ENCODE results near the gene KCMF1.

GRCh38 chr2:85012431-85012830, 41.5 kb downstream of the KCMF1 start:
- TF ChIP-seq ZNF280D (tag by site-specific recombination; IDR thresholded peaks at IDR 0.05) (no peak), ZNF266 (tag by site-specific recombination; IDR thresholded peaks at IDR 0.05; ENCODE audit: low read depth) (no peak), GLI4 (tag by site-specific recombination; IDR thresholded peaks at IDR 0.05) (no peak), ZNF140 (tag by site-specific recombination; IDR thresholded peaks at IDR 0.05) (no peak), ZSCAN30 (tag by site-specific recombination; IDR thresholded peaks at IDR 0.05) (no peak), YY1 (tag by site-specific recombination; IDR thresholded peaks at IDR 0.05) (no peak), ZNF302 (tag by site-specific recombination; IDR thresholded peaks at IDR 0.05; ENCODE audit: low read depth) (no peak)
- TF ChIP-seq, protein P1, sequence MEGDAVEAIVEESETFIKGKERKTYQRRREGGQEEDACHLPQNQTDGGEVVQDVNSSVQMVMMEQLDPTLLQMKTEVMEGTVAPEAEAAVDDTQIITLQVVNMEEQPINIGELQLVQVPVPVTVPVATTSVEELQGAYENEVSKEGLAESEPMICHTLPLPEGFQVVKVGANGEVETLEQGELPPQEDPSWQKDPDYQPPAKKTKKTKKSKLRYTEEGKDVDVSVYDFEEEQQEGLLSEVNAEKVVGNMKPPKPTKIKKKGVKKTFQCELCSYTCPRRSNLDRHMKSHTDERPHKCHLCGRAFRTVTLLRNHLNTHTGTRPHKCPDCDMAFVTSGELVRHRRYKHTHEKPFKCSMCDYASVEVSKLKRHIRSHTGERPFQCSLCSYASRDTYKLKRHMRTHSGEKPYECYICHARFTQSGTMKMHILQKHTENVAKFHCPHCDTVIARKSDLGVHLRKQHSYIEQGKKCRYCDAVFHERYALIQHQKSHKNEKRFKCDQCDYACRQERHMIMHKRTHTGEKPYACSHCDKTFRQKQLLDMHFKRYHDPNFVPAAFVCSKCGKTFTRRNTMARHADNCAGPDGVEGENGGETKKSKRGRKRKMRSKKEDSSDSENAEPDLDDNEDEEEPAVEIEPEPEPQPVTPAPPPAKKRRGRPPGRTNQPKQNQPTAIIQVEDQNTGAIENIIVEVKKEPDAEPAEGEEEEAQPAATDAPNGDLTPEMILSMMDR (tag by site-specific recombination; IDR thresholded peaks at IDR 0.05) = no peak
- TF ChIP-seq, protein P2, sequence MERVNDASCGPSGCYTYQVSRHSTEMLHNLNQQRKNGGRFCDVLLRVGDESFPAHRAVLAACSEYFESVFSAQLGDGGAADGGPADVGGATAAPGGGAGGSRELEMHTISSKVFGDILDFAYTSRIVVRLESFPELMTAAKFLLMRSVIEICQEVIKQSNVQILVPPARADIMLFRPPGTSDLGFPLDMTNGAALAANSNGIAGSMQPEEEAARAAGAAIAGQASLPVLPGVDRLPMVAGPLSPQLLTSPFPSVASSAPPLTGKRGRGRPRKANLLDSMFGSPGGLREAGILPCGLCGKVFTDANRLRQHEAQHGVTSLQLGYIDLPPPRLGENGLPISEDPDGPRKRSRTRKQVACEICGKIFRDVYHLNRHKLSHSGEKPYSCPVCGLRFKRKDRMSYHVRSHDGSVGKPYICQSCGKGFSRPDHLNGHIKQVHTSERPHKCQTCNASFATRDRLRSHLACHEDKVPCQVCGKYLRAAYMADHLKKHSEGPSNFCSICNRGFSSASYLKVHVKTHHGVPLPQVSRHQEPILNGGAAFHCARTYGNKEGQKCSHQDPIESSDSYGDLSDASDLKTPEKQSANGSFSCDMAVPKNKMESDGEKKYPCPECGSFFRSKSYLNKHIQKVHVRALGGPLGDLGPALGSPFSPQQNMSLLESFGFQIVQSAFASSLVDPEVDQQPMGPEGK (tag by site-specific recombination; IDR thresholded peaks at IDR 0.05) = no peak
